GM12878 (cell line): ENCODE measurements around the gene NEUROG2.

Experiments
- CHD4 ChIP-seq: fragments of 200-600 bp; sonication (generic); IDR thresholded peaks from 2 replicates; pipeline ENCODE4 v1.6.1; 2016; ENCODE audit warnings: mild to moderate bottlenecking
- CTCF ChIP-seq, 3 experiments: IDR thresholded peaks in 2 of 3; conservative IDR thresholded peaks in 1 of 3; 2 replicates each; pipeline ENCODE4 v1.5.1; 2011; ENCODE audit warnings: low read depth in 3 of 3, low read length in 3 of 3, mild to moderate bottlenecking in 3 of 3, control low read depth in 2 of 3, moderate library complexity in 2 of 3, inconsistent platforms in 1 of 3, mixed read lengths in 1 of 3; ENCODE audit not compliant: control insufficient read depth in 2 of 3, insufficient read depth in 1 of 3; ENCODE audit errors: extremely low read depth in 1 of 3
- CUX1 ChIP-seq: IDR thresholded peaks from 2 replicates; pipeline ENCODE4 v1.6.1; 2012; ENCODE audit warnings: improper control_type of control experiment, low read depth, low read length; ENCODE audit not compliant: insufficient replicate concordance
- GABPA ChIP-seq: IDR thresholded peaks from 2 replicates; pipeline ENCODE4 v1.6.1; 2014; ENCODE audit warnings: antibody characterized with exemption, low read depth, mild to moderate bottlenecking, inconsistent platforms
- IKZF2 ChIP-seq, 2 experiments: fragments of 450-650 bp; IDR thresholded peaks; 2 replicates each; pipeline ENCODE4 v1.6.1; 2017; ENCODE audit warnings: mild to moderate bottlenecking in 2 of 2, moderate library complexity in 2 of 2
- JUND ChIP-seq: IDR thresholded peaks from 2 replicates; pipeline ENCODE4 v1.6.1; 2012; ENCODE audit warnings: low read depth, mild to moderate bottlenecking, low read length, improper control_type of control experiment, moderate library complexity
- NR2C1 ChIP-seq: fragments of 450-650 bp; IDR thresholded peaks from 2 replicates; pipeline ENCODE4 v1.6.1; 2017; ENCODE audit warnings: antibody characterized with exemption, mild to moderate bottlenecking, moderate library complexity
- PAX8 ChIP-seq: fragments of 450-650 bp; IDR thresholded peaks from 2 replicates; pipeline ENCODE4 v1.6.1; 2017; ENCODE audit warnings: mild to moderate bottlenecking, moderate library complexity
- RAD21 ChIP-seq: IDR thresholded peaks from 2 replicates; pipeline ENCODE4 v1.6.1; 2011; ENCODE audit warnings: mild to moderate bottlenecking, low read depth, low read length, moderate library complexity; ENCODE audit not compliant: insufficient read depth
- REST ChIP-seq: IDR thresholded peaks from 2 replicates; pipeline ENCODE4 v1.6.1; 2012; ENCODE audit warnings: mild to moderate bottlenecking, low read depth, low read length

GRCh38 chr4:112517911-112518310, 1.9 kb upstream of the NEUROG2 start:
- TF ChIP-seq IKZF2 (IDR thresholded peaks at IDR 0.05) (no peak), GABPA (no peak), CTCF (IDR thresholded peaks at IDR 0.05 in 2 of 3, conservative IDR thresholded peaks at IDR 0.05 in 1 of 3; ENCODE audit: control insufficient read depth in 2 of 3, extremely low read depth in 1 of 3, insufficient read depth in 1 of 3, low read depth in 3 of 3, low read length in 3 of 3) (no peak), CUX1 (no peak), REST (no peak), NR2C1 (no peak), PAX8 (no peak), CHD4 (no peak), JUND (no peak), RAD21 (no peak)
